Amygdala (tissue), 56 donors: ENCODE data around the gene FNIP1.
A peak's percentile ranks its signal among the peaks of the same experiment; 100 is the strongest.
"Not testable (repeated sequence)": the region's sequence is repeated elsewhere in the genome, so short reads cannot be mapped to it uniquely, and the experiment has no call there.

Source experiments
- DNase-seq, 56 donors: peaks; one replicate each; lab custom pipeline; 2025; lab: John Stamatoyannopoulos, UW

Gene FNIP1

DNA sequence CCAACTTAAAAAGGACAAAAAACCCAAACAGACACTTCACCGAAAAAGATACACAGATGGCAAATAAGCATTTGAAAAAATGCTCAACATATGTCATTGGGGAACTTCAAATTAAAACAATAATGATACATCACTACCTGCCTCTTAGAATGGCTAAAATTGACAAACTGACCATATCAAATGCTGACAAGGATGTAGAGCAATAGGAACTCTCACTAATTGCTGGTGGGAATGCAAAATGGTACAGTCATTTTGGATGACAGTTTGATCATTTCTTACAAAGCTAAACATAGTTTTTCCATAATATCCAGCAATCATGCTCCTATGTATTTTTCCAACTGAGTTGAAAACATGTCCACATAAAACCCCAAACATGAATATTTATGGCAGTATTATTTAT, 102.9 kb downstream of the FNIP1 start:
- DNase-seq: no peak

GRCh38 chr5:131685516-131686171, 111.2 kb downstream of the FNIP1 start:
- DNase-seq: no peak

GRCh38 chr5:131684595-131684994, 112.2 kb downstream of the FNIP1 start:
- no peak for DNase-seq

- no peak for DNase-seq
Observed at GRCh38 chr5:131684051-131684450, 112.8 kb downstream of the FNIP1 start.

DNA sequence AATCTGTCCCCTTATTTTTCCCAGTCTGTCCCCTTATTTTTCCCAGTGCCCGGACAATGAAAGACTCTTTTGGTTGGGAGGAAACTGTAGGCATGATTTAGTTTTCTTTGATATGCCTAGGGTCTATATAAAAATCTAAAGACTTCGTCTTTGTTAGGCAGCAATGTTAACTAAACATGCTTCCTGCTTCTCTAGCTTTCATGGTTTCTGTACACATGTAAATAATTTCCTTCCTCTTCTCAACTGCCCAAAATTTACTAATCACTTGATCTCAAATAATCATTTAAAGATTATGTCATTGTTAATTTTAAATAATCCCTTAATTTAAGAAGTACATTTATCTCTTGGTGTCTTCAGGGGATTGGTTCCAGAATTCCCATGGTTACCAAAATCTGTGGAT, 114.0 kb downstream of the FNIP1 start:
- no peak for DNase-seq

DNA sequence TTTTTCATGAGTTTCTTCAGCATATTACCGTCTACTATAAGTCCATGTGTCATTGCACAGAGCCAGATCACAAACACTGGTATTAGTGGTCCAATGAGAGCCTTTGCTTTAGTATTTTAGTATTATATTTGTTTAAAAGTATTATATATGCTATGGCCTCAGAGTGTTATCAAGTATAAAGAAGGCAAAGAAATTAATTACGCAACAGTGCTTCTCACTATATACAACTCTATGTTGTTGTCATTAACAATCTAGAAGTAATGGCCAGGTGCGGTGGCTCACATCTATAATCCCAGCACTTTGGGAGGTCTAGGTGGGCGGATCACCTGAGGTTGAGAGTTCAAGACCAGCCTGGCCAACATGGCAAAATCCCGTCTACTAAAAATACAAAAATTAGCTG, 114.6 kb downstream of the FNIP1 start:
- no peak for DNase-seq

- DNase-seq: no peak
Observed at GRCh38 chr5:131679911-131680310, 116.9 kb downstream of the FNIP1 start.

GRCh38 chr5:131678273-131678672, 118.5 kb downstream of the FNIP1 start:
- DNase-seq: not testable (repeated sequence)

DNA sequence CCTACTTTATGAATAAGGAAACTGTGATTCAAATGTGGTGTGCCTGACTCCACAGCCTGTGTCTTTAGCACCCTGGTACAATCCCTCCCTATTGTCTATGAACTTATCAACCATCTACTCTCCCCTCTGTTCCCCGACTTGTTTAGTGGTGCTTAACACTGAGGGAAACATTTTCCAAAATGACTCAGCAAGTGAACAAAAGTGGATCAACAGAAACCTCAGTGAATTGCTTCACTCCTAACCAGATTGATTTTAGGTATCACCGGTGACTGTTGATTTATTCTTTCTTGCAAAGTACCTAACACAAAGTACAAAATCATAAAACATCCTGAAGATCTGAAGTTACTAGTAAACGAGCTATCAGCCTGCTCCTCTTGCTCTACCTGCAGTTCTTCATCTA, 119.7 kb downstream of the FNIP1 start:
- no peak for DNase-seq

DNA sequence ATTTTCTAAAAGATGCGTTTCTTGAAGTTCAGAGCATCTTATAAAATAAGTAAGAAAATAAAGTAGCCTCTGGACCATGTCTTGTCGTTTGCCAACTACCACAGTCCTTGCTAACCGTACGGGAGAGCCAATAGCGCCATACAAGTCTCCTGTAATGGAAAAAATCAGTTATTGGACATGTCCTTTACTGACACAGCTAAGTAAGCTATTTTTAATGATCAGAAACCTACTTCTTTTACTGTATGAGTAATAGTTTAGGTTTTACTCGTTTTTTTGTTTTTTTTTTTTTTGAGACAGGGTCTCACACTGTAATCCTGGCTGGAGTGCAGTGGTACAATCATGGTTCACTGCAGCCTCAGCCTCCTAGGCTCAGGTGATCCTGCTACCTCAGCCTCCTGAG, 124.0 kb downstream of the FNIP1 start:
- DNase-seq: no peak

DNA sequence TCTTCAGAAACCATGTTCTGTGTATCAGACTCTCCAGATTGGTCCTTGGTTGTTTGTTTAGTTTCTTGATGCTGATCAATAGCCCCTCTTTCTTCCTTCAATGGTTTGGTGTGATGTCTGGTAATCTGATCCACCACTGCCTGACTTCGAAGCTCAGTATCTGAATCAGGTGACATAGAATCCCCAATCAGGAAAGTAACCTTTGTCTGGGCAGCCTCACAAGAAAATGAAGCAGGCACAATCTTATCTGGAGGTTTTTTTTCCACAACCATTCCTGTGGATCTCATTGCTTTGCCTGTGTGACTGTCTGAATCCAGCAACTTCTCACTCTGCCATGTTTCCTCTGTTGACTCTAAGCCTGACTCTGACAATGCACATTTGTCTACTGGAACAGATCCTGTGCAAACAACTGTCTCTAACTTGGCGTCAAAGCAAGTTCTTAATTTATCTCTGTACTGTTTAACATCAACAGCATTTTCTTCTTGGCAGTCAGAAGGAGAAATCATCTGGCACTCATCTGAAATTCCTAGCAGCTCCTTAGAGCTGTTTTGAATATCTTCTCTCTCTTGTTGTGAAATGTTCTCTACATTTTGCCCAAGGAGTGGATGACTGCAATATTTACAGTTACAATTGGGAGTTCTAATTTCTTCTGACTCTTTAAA, 124.7 kb downstream of the FNIP1 start:
- peak in 23 of 56 donors; percentile 1 to 57 (median 20) for DNase-seq

- no peak for DNase-seq
Observed at GRCh38 chr5:131671409-131671808, 125.4 kb downstream of the FNIP1 start.

DNA sequence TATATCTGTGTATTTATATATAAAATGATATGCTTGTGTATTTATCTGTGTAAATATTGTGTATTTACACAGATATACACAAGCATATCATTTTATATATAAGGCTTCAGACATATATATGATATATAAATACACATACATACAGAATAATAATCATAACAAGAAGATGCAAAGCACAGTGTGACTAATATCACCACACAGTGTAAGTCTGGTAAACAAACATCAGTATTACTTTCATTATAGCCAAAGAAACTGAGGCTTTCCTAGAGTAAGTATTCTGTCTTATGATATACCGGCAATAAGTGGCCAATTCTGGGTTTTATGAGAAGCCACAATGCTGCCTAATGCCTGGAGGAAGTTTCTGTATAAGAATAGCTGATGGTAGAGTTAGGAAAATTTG, 131.9 kb downstream of the FNIP1 start:
- DNase-seq: no peak

GRCh38 chr5:131661933-131662332, 134.9 kb downstream of the FNIP1 start:
- DNase-seq: no peak

DNA sequence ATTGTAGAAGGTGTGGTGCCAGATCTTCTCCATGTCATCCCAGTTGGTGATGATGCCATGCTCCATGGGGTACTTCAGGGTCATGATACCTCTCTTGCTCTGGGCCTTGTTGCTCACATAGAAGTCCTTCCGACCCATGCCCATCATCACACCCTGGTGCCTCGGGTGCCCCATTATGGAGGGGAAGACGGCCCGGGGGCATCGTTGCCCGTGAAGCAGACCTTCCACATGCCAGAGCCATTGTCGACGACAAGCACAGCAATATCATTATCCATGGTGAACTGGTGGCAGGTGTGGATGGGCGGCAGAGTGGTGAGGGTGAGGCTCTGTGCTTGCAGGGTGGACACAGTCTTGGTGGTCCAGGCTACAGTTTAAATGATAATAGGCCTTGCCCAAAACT, 137.0 kb downstream of the FNIP1 start:
- DNase-seq: no peak

DNA sequence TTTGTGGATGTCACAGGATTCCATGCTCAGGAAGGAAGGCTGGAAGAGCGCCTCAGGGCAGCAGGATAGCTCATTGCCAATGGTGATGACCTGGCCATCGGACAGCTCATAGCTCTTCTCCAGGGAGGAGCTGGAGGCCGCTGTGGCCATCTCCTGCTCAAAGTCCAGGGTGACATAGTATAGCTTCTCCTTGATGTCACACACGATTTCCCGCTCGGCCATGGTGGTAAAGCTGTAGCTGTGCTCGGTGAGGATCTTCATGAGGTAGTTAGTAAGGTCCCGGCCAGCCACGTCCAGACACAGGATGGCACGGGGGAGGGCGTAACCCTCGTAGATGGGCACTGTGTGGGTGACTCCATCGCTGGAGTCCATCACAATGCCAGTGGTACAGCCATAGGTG, 137.5 kb downstream of the FNIP1 start:
- DNase-seq: no peak

GRCh38 chr5:131654776-131655175, 142.0 kb downstream of the FNIP1 start:
- no peak for DNase-seq

DNA sequence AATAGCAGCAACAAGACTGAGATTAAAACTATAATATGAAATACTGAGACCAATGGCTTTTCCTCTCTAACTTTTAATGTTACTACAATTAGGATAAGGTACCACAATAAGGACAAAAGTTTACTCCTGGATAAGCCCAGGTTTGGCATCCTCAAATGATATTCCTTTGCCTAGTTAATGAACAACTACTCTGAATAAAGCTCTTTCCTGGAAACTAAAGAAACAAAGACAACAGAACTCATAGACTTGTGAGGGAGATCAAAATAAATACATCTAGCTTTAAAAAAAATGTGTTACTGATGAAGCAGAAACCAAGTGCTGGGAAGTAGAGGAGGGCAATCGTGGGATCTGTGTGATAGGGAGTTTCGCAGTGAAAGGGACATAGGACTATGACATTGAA, 142.5 kb downstream of the FNIP1 start:
- DNase-seq: no peak

GRCh38 chr5:131649161-131649560, 147.7 kb downstream of the FNIP1 start:
- no peak for DNase-seq

DNA sequence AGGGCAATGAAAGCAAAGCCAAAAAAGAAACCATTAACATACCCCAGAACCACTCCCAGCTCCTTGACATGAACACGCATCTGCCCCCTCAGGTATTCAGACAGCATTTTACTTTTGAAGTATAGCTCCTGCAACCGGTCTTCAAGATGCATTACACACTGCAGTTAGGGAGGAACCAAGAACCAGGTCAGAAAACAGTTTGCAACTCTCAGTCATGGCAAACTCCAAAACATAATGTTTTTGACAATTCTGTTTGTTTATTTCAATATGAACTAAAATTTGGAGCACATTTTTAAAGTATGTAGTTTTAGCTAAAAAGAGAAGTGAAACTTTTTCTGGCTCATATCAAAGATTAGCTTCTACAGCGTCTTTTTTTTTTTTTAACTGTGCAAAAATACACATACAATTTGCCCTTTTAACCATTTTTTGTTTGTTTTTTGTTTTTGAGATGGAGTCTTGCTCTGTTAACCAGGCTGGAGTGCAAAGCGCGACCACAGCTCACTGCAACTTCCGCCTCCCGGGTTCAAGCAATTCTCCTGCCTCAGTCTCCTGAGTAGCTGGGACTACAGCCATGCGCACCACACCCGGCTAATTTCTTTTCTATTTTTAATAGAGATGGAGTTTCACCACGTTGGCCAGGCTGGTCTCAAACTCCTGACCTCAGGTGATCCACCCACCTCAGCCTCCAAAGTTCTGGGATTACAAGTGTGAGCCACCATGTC, 149.6 kb downstream of the FNIP1 start:
- no peak for DNase-seq

- DNase-seq: no peak
Observed at GRCh38 chr5:131644822-131645221, 152.0 kb downstream of the FNIP1 start.

DNA sequence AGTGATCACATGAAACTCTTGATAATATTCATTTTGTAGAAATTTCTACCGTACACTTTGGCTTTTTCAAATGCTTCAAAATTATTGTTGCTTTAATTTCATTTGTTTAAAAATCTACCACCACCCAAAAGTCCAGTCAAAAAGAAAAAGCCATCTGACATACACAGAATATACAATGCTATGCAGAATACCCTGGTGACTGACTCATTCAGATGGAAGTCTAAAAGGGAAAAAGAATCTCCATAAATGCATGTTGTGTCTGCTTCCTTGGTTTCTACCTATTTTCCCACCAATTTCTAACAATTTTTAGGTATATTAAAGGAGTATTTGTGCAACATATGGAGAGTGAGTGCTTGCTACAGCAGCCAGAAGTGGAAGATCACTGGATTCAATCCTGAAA, 152.4 kb downstream of the FNIP1 start:
- no peak for DNase-seq
